ENCODE measurements around the gene USP19. TPM values are rescaled to one million over a fixed set of nuclear protein-coding genes. Genes with fewer than 3 reads are reported as not detected.

The USP19 gene
- total RNA-seq, 1 donor from 2014 or later, result 37.8 TPM

- no peak overlapping the region for H3K4me3 ChIP-seq
- no peaks in the 10 kb centered on the region for H3K4me1 ChIP-seq
- no peaks in the 10 kb centered on the region for H3K36me3 ChIP-seq
- no peak for TF ChIP-seq CTCF (IDR thresholded peaks at IDR 0.05)
- no peaks in the 10 kb centered on the region for H3K9me3 ChIP-seq
- no peak for DNase-seq (ENCODE audit: low spot score in 2 of 2)
- intact Hi-C loops (cut with DNase I), result no loop called here
- H3K27ac ChIP-seq, result no peak overlapping the region
- H3K27me3 ChIP-seq, result no peaks in the 10 kb centered on the region
These were observed 27.5 kb upstream of the USP19 start for GRCh38 chr3:49148159-49148558.

DNA sequence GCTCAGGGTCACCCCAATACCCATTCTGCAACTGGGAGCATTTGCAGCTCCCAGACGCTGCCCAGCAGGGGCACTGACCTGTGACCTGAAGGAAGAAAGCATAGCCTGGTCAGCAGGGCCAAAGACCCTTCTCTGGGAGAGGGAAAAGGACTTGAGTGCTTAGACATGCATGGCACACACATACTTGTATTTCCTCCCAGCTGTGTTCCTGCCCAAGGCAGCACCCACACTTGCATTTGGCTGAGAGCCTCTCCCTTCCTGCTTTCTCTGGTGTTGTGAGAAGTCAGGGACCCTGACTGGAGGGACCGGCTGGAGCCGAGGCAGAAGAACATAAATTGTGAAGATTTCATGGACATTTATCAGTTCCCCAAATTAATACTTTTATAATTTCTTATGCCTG is 19.5 kb upstream of the USP19 start:
- TF ChIP-seq CTCF (IDR thresholded peaks at IDR 0.05), result no peak
- DNase-seq (ENCODE audit: low spot score in 2 of 2), result no peak
- H3K36me3 ChIP-seq, result no peaks in the 10 kb centered on the region

DNA sequence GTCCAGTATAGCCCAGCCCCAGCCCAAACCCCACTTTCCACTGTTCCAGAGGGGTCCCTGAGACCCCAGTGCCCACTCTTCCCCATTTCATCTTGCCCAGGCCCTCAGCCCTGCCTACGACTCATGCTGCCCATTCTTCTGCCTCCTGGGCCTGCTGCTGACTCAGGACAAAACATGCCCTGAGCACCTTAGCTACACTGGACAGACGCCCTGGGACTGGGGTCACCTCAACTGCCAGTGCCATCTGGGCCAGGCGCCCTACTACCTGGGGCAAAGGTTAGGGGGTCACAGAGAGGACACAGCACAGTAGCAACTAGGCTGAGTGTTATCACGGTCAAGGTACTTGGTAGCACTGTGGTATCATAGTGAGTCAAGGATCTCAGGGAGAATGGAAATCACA is 14.9 kb upstream of the USP19 start:
- Histone ChIP-seq H3K4me3 (no peak overlapping the region), H3K27ac (no peak overlapping the region), H3K36me3 (peaks cover 0 to 5% of the 10 kb centered on the region in 2 donors), H3K4me1 (peaks cover 9 to 24% of the 10 kb centered on the region in 2 donors), H3K9me3 (no peaks in the 10 kb centered on the region), H3K27me3 (no peaks in the 10 kb centered on the region)
- no peak for TF ChIP-seq CTCF (IDR thresholded peaks at IDR 0.05)
- no peak for DNase-seq (ENCODE audit: low spot score in 2 of 2)
- intact Hi-C loops (cut with DNase I), result no loop called here

More for the DNA sequence above, 19.5 kb upstream of the USP19 start:
- no peaks in the 10 kb centered on the region for H3K27me3 ChIP-seq
- H3K9me3 ChIP-seq, result no peaks in the 10 kb centered on the region
- intact Hi-C loops (cut with DNase I), result no loop called here
- H3K27ac ChIP-seq, result no peak overlapping the region
- H3K4me3 ChIP-seq, result no peak overlapping the region
- no peaks in the 10 kb centered on the region for H3K4me1 ChIP-seq

- H3K4me1 ChIP-seq, result peaks cover 9 to 27% of the 10 kb centered on the region in 2 donors
- peak overlapping the region in 1 of 2 donors; percentile 94 for H3K27ac ChIP-seq
- peaks cover 7 to 9% of the 10 kb centered on the region in 2 donors for H3K36me3 ChIP-seq
- no peaks in the 10 kb centered on the region for H3K27me3 ChIP-seq
- intact Hi-C loops (cut with DNase I), result loop anchor here (5.0 kb wide), 1 partner anchor 217 kb away; the partner anchor contains the start of gene ARIH2
- no peaks in the 10 kb centered on the region for H3K9me3 ChIP-seq
- peak overlapping the region; percentile 73 to 75 for H3K4me3 ChIP-seq
- DNase-seq (ENCODE audit: low spot score in 2 of 2), result no peak
- no peak for TF ChIP-seq CTCF (IDR thresholded peaks at IDR 0.05)
These were observed 14.0 kb upstream of the USP19 start for GRCh38 chr3:49134471-49135265.

DNA sequence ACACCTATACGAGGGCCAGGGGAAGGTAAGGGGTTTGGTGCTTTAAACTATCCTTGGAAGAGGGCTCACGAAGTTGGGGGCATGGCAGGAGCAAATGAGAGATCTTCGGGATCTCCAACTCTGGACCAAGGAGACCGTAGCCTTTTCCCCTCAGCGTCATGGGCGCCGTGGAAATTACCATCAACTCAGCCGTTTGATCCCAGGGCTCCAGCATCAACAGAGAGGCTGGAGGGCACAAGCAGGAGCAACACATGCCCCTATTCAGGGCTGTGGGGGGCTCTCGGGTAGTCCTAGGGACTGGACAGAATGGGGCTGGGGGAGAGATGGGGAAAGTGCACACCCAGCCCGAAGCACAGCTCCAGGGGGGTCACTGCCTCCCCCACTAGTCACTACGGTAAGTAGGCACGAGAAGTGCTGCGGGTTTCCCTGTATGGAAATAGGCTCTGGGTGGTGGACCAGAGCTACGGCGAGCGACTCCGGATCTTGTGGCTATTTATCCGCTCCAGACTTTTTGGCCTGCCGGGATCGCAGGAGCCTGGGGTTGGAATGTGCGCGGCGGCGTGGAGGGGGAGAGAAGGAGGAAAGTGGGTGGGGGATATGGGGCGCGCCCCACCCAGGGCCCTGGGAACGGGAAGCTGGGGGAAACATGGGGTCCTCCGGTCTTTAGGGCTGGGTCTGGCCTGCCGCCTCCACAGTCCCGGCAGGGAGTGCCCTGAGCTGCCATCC is 12.8 kb upstream of the USP19 start:
- peak overlapping the region; percentile 73 to 75 for H3K4me3 ChIP-seq
- peaks cover 9 to 27% of the 10 kb centered on the region in 2 donors for H3K4me1 ChIP-seq
- TF ChIP-seq CTCF (IDR thresholded peaks at IDR 0.05), result no peak
- H3K36me3 ChIP-seq, result peaks cover 19 to 22% of the 10 kb centered on the region in 2 donors
- H3K9me3 ChIP-seq, result no peaks in the 10 kb centered on the region
- no peaks in the 10 kb centered on the region for H3K27me3 ChIP-seq
- intact Hi-C loops (cut with DNase I), result loop anchor here (1.0 to 5.0 kb wide), 5 partner anchors 13 to 216 kb away; partner anchors contain the start of genes ARIH2, CCDC71, KLHDC8B and QRICH1
- peak; percentile 33 to 92 for DNase-seq (ENCODE audit: low spot score in 2 of 2)
- H3K27ac ChIP-seq, result peak overlapping the region; percentile 88 to 94
